GM23248 (cell line): Measurements from ENCODE around the gene XRCC5. TPM values are rescaled to one million over a fixed set of nuclear protein-coding genes. Genes with fewer than 3 reads are reported as not detected.

Experiments used
- DNase-seq: peaks from one replicate; pipeline ENCODE4 v3.0.0-alpha.2; 2015
- H2AFZ ChIP-seq: fragments of 200-600 bp; sonication (generic); 2 replicates; pipeline ENCODE4 v1.6.1; 2016; ENCODE audit warnings: antibody characterized with exemption
- H3F3A ChIP-seq: fragments of 200-600 bp; sonication (generic); 2 replicates; pipeline ENCODE4 v1.6.1; 2016; ENCODE audit warnings: mild to moderate bottlenecking, antibody characterized with exemption, mixed run types; ENCODE audit not compliant: insufficient read depth
- H3K27ac ChIP-seq: fragments of 200-600 bp; sonication (generic); 2 replicates; pipeline ENCODE4 v1.5.1; 2016; ENCODE audit warnings: mild to moderate bottlenecking
- H3K27me3 ChIP-seq: fragments of 200-600 bp; sonication (generic); replicated peaks from 2 replicates; pipeline ENCODE4 v1.6.1; 2016; ENCODE audit warnings: mild to moderate bottlenecking; ENCODE audit not compliant: insufficient read depth
- H3K36me3 ChIP-seq: fragments of 200-600 bp; sonication (generic); 2 replicates; pipeline ENCODE4 v1.6.1; 2016; ENCODE audit warnings: low read depth, mild to moderate bottlenecking
- H3K4me1 ChIP-seq: fragments of 200-600 bp; sonication (generic); 2 replicates; pipeline ENCODE4 v1.6.1; 2016; ENCODE audit warnings: mild to moderate bottlenecking; ENCODE audit not compliant: insufficient read depth
- H3K4me2 ChIP-seq: fragments of 200-600 bp; sonication (generic); one replicate; pipeline ENCODE4 v1.6.1; 2016; ENCODE audit warnings: mild to moderate bottlenecking; ENCODE audit not compliant: unreplicated experiment
- H3K4me3 ChIP-seq: fragments of 200-600 bp; sonication (generic); 2 replicates; pipeline ENCODE4 v1.5.1; 2016; ENCODE audit warnings: mild to moderate bottlenecking
- H3K79me2 ChIP-seq: fragments of 200-600 bp; sonication (generic); 2 replicates; pipeline ENCODE4 v1.6.1; 2016; ENCODE audit warnings: mild to moderate bottlenecking; ENCODE audit not compliant: insufficient read depth
- H3K9ac ChIP-seq: fragments of 200-600 bp; sonication (generic); 2 replicates; pipeline ENCODE4 v1.6.1; 2016; ENCODE audit warnings: mild to moderate bottlenecking
- H3K9me2 ChIP-seq: fragments of 200-600 bp; sonication (generic); 2 replicates; pipeline ENCODE4 v1.6.1; 2016; ENCODE audit warnings: mixed run types, mild to moderate bottlenecking, moderate library complexity; ENCODE audit not compliant: insufficient read depth
- H3K9me3 ChIP-seq: fragments of 200-600 bp; sonication (generic); one replicate; pipeline ENCODE4 v1.6.1; 2017; ENCODE audit warnings: low read depth
- H4K20me1 ChIP-seq: fragments of 200-600 bp; sonication (generic); 2 replicates; pipeline ENCODE4 v1.6.0; 2016; ENCODE audit not compliant: insufficient read depth
- EZH2 ChIP-seq: fragments of 200-600 bp; sonication (generic); IDR thresholded peaks from 2 replicates; pipeline ENCODE4 v1.6.1; 2018; ENCODE audit warnings: antibody characterized with exemption, mild to moderate bottlenecking; ENCODE audit not compliant: insufficient read depth, poor library complexity, severe bottlenecking
- EZH2phosphoT487 ChIP-seq: fragments of 200-600 bp; sonication (generic); IDR thresholded peaks from 2 replicates; pipeline ENCODE4 v1.6.1; 2018; ENCODE audit warnings: antibody characterized with exemption, moderate library complexity, mild to moderate bottlenecking, low read depth; ENCODE audit not compliant: insufficient read depth
- WGBS, 2 experiments: methylation state at CpG; one replicate each; pipeline ENCODE4 v1.1.6; 2015 to 2017; ENCODE audit warnings: low lambda C conversion rate in 2 of 2, low coverage in 1 of 2; ENCODE audit errors: missing lambda C conversion rate in 2 of 2; 5-methylcytosine and 5-hydroxymethylcytosine counted together
- in situ Hi-C: fragments of 300-500 bp; cut with MboI; formaldehyde crosslinking; loops from 2 replicates; pipeline ENCODE4 v1.15.0; 2020
- polyA plus RNA-seq: library from polyadenylated mRNA; unstranded; fragments of >200 nt; fragmentation: Nextera tagmentation; extraction: Ambion mirVana; gene quantifications from 2 replicates; pipeline ENCODE4 v1.2.1, GENCODE V29; 2016
- total RNA-seq: library from RNA; depleted of rRNA; stranded (reverse); fragments of >200 nt; shearing (Covaris generic); gene quantifications from 2 replicates; pipeline ENCODE4 v1.2.3, GENCODE V29; 2014

Gene XRCC5
- total and polyA plus RNA-seq, 2 experiments from 2014 or later: 197 to 249 TPM

- H4K20me1 ChIP-seq: no peaks in the 10 kb centered on the region
- DNase-seq: no peak
- no peaks in the 10 kb centered on the region for H3K27me3 ChIP-seq
- H3K9me3 ChIP-seq: no peaks in the 10 kb centered on the region
- H3K9me2 ChIP-seq: no peaks in the 10 kb centered on the region
- peaks cover 70% of the 10 kb centered on the region for H3K36me3 ChIP-seq
- peaks cover 14% of the 10 kb centered on the region for H3K4me1 ChIP-seq
- H3K79me2 ChIP-seq: peaks cover 92% of the 10 kb centered on the region
- in situ Hi-C loops: no loop called here
- H3K4me3 ChIP-seq: no peak overlapping the region
- H3K9ac ChIP-seq: no peak overlapping the region
- peaks cover 51% of the 10 kb centered on the region for H3F3A ChIP-seq
- no peak overlapping the region for H3K4me2 ChIP-seq
- H2AFZ ChIP-seq: no peak overlapping the region
- no peak overlapping the region for H3K27ac ChIP-seq
- 98 to 99% methylated on average over 5 of the region's 5 CpGs for WGBS, 2 experiments
- no peak for TF ChIP-seq EZH2
- TF ChIP-seq EZH2phosphoT487: no peak
These were observed 38.3 kb downstream of the XRCC5 start for GRCh38 chr2:216147172-216148131.

- peak overlapping the region; percentile 13; the same call in 1 of the 2 replicates for H3K9ac ChIP-seq
- 98 to 100% methylated on average over 4 of the region's 4 CpGs for whole genome bisulfite sequencing, 2 experiments
- in situ Hi-C loops: no loop called here
- H3K9me3 ChIP-seq: no peaks in the 10 kb centered on the region
- H3K4me3 ChIP-seq: no peak overlapping the region
- no peak for TF ChIP-seq EZH2
- TF ChIP-seq EZH2phosphoT487: no peak
- H2AFZ ChIP-seq: no peak overlapping the region
- H3K9me2 ChIP-seq: no peaks in the 10 kb centered on the region
- H3F3A ChIP-seq: peaks cover 51% of the 10 kb centered on the region
- no peaks in the 10 kb centered on the region for H4K20me1 ChIP-seq
- peaks cover 92% of the 10 kb centered on the region for H3K79me2 ChIP-seq
- no peaks in the 10 kb centered on the region for H3K27me3 ChIP-seq
- DNase-seq: no peak
- no peak overlapping the region for H3K27ac ChIP-seq
- H3K4me2 ChIP-seq: no peak overlapping the region
- peaks cover 69% of the 10 kb centered on the region for H3K36me3 ChIP-seq
- H3K4me1 ChIP-seq: peaks cover 8% of the 10 kb centered on the region
These were observed 39.8 kb downstream of the XRCC5 start for GRCh38 chr2:216148983-216149382.

GRCh38 chr2:216149741-216150140 lies 40.6 kb downstream of the XRCC5 start:
- H3K36me3 ChIP-seq: peaks cover 68% of the 10 kb centered on the region

GRCh38 chr2:216151313-216152025 lies 42.3 kb downstream of the XRCC5 start:
- in situ Hi-C loops: no loop called here
- H3K79me2 ChIP-seq: peaks cover 89% of the 10 kb centered on the region
- DNase-seq: peak; percentile 44
- H3K9me3 ChIP-seq: no peaks in the 10 kb centered on the region
- H3K9me2 ChIP-seq: no peaks in the 10 kb centered on the region
- peaks cover 66% of the 10 kb centered on the region for H3K36me3 ChIP-seq
- H3K9ac ChIP-seq: no peak overlapping the region
- no peaks in the 10 kb centered on the region for H3K27me3 ChIP-seq
- no peak overlapping the region for H2AFZ ChIP-seq
- no peak overlapping the region for H3K27ac ChIP-seq
- H3K4me3 ChIP-seq: no peak overlapping the region
- H3K4me1 ChIP-seq: peaks cover 8% of the 10 kb centered on the region
- 92 to 93% methylated on average over 7 of the region's 7 CpGs for WGBS, 2 experiments
- H3K4me2 ChIP-seq: no peak overlapping the region
- H4K20me1 ChIP-seq: no peaks in the 10 kb centered on the region
- H3F3A ChIP-seq: peaks cover 36% of the 10 kb centered on the region
- TF ChIP-seq EZH2phosphoT487: no peak
- no peak for TF ChIP-seq EZH2

More at GRCh38 chr2:216149741-216150140, 40.6 kb downstream of the XRCC5 start:
- WGBS, 2 experiments: 57 to 64% methylated on average over 5 of the region's 5 CpGs
- in situ Hi-C loops: no loop called here
- Histone ChIP-seq H3K27ac (peak overlapping the region; percentile 32), H3K27me3 (no peaks in the 10 kb centered on the region), H4K20me1 (no peaks in the 10 kb centered on the region), H3F3A (peaks cover 45% of the 10 kb centered on the region), H3K79me2 (peaks cover 92% of the 10 kb centered on the region), H3K4me1 (peaks cover 8% of the 10 kb centered on the region), H3K9ac (peak overlapping the region; percentile 13; the same call in 1 of the 2 replicates), H2AFZ (no peak overlapping the region), H3K4me2 (no peak overlapping the region), H3K9me3 (no peaks in the 10 kb centered on the region), H3K4me3 (no peak overlapping the region), H3K9me2 (no peaks in the 10 kb centered on the region)
- peak; percentile 58 for DNase-seq
- TF ChIP-seq EZH2phosphoT487: no peak
- TF ChIP-seq EZH2: no peak
